NCI-H2107 (cell line): ENCODE results near the gene BCORL1.

Experiments
- DNase-seq: peaks from one replicate; lab custom pipeline; 2025; lab: John Stamatoyannopoulos, UW

BCORL1 gene

GRCh38 chrX:130058652-130059051 lies 76.2 kb downstream of the BCORL1 start:
- DNase-seq, result no peak

- peak; percentile 80 for DNase-seq
These were observed 78.0 kb downstream of the BCORL1 start for GRCh38 chrX:130060122-130061069.

GRCh38 chrX:130066975-130067615 lies 84.7 kb downstream of the BCORL1 start:
- DNase-seq, result no peak

GRCh38 chrX:130071611-130072344 lies 89.3 kb downstream of the BCORL1 start:
- DNase-seq, result no peak

DNA sequence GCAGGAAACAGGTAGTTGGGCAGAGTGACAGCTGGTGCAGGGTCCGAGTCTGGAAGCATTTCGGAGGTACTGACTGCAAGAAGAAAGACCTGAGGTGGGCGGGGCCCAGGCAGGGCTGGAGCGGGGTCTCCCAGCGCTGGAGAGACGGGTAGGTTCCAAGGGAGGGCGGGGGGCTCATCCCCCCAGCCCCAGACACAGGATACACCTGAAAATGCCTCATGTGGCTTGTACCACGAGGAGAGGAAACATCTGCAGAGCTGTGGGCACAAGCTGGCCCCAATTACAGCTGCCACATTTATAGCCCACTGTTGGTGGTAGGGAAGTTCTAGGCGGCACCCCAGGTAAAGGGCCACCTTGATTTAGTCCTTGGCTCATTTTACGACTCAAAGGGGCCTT lies 89.9 kb downstream of the BCORL1 start:
- DNase-seq, result no peak

DNA sequence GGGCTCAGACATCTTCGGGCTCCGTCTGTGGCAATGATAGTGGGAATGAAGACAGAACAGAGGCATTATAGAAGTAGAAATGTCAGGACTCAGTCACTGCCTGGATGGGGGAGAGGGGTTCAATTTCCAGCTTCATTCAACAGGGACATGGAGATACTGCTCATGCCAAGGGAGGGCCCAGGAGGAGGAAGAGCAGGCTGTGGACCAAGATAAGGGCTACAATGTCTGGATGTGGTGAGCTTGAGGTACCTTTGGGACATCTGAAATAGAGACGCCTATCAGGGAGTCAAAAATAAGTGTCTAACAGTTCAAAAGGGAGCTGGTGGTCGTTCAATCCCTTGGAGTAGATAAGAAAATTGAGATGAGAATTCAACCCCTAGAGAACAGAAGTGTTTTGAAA lies 93.3 kb downstream of the BCORL1 start:
- DNase-seq, result no peak

- DNase-seq, result peak; percentile 23
These were observed 97.5 kb downstream of the BCORL1 start for GRCh38 chrX:130079824-130080406.

GRCh38 chrX:130080791-130081367 lies 98.4 kb downstream of the BCORL1 start:
- DNase-seq, result no peak

DNA sequence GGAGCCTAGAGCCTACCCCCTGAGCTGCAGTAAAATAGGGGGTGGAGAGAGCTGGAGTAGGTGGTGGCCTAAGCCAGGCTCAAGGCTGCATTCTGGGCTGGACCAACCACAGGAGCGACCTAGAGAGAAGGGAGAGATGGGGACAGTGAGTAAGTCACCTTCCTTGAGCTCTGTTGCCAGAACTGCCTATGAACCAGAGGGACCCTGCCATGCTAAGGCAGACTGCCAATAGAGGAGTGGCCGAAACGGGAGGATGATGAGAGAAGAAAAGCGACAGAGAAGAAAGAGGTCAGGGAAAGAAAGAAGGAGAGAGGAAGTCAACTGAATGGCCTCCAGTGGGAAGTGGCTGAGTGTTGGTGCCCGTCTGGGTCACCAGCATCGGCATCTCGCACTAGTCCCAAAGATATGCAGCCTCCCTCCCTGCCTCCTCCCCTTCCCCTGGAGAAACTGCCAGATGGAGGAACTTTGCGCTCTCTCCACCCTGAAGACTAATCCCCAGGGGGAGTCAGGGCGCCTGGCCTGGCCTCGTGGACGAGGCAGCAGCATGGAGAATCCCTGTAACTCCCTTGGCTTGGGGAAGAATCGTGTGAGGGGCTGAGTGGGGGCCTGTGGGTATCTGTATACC lies 99.1 kb downstream of the BCORL1 start:
- no peak for DNase-seq

GRCh38 chrX:130082244-130083106 lies 100.0 kb downstream of the BCORL1 start:
- DNase-seq, result no peak

DNA sequence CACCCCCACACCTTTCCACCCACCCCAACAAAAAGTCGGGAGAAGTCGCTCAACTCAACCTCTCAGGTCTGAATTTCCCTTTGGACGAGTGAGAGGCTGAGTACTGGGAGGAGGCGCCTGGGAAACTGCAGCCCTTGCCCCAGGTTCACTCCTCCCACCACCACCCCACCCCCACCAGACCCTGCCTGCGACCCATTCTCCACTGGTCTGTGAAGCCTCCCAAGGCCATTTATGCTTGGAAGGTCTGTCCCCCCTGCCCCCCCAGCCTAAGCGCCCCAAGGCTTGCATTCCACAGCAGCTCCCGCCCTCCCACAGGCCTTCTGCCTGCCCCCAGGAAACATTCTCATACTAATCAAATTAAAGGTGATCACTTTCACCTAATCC lies 100.7 kb downstream of the BCORL1 start:
- DNase-seq, result no peak

- DNase-seq, result no peak
These were observed 101.4 kb downstream of the BCORL1 start for GRCh38 chrX:130083656-130084382.

GRCh38 chrX:130084631-130085237 lies 102.3 kb downstream of the BCORL1 start:
- no peak for DNase-seq

DNA sequence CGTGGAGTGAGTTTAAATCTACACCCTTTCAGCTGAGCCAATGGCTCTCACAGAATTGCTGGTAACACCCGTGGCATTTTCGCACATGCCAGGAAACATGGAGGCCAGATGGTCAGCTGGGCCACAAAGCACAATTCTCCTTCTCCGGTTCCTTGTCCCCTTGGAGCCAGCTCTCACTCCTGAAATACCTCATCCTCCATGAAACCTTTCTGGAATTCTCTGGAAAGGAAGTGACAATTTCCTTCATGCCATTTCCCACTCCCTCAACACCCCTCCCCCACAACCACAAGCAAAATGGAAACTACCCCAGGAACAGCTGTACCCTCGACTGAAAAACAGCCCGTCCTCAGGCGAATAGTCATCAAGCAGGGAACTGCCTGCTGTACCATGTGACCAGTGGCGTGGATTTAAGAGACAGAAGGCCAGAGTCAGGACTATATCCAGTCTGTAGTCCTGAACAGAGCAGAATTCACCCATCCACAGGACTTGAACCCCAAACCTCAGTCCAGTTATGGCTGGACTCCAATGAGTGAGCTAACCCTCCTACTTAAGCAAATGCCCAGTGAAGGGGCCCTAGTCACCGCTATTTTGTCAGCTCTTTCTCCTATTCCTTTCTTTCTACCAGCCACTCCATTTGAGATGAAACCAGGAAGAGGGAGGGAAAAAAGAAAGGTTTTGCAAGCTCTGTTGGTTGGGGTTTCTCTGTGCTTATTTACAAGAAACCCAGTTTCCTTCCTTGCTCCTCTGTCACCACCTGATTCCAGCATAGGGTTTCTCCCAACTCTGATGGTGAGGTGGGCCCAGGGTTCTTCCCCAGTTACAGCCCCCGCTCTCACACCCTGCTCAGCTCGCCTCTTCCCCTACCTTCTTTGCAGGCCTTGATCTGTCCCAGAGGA lies 103.4 kb downstream of the BCORL1 start:
- DNase-seq, result no peak

DNA sequence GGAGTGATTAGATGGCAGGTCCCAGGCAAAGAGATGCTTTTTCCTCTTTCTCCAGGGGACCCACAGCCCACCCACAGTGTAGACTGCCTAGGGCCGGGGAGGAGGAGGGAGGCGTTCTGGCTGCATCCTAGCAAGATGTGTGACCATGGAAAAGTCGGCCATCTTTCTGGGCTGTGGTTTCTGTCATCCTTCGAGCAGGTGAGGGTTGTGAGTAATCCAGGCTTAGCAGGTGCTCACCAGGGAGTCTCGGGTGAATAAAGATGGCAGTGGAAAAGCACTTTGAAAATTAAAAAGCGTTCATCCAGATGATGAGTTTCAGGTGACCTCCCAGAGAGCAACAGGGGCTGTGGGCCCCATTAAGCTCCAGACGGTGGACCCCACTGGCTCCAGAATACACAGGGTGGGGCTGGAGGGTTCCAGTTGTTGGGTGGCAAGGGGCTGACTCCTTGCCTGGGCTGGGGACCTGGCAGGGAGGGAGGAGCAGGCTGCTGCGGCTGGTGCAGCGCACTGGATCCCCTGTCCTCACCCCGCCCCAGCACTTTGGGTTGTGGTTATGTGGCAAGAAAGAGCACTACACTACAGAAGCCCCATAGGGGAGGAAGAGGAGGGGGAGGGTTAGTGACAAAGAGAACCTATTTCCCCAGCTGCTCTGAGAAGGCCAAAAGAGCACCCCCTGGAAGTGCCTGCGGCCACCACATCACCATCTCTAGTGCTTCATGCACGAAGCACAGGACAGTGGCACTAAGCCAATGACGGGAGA lies 104.2 kb downstream of the BCORL1 start:
- peak; percentile 80 for DNase-seq

- no peak for DNase-seq
These were observed 107.9 kb downstream of the BCORL1 start for GRCh38 chrX:130090364-130090763.

GRCh38 chrX:130091980-130092522 lies 109.6 kb downstream of the BCORL1 start:
- no peak for DNase-seq
